Neuronal stem cell (in vitro differentiated cells): ENCODE data around the gene DNAH1.
"Not testable (repeated sequence)": the region's sequence is repeated elsewhere in the genome, so short reads cannot be mapped to it uniquely, and the experiment has no call there.

Source experiments
- DNase-seq: peaks from one replicate; pipeline ENCODE4 v3.0.0-alpha.2; 2013; ENCODE audit warnings: low spot score
- H2AFZ ChIP-seq: one replicate; pipeline ENCODE4 v1.6.1; 2013; ENCODE audit warnings: mild to moderate bottlenecking, low read length, inconsistent platforms
- H2AK5ac ChIP-seq: 2 replicates; pipeline ENCODE4 v1.6.1; 2013; ENCODE audit warnings: low read depth, mild to moderate bottlenecking, inconsistent platforms, low read length, moderate library complexity, mixed read lengths
- H2BK120ac ChIP-seq: 2 replicates; pipeline ENCODE4 v1.6.1; 2013; ENCODE audit warnings: low read depth, mild to moderate bottlenecking, inconsistent platforms, low read length, moderate library complexity, mixed read lengths
- H2BK12ac ChIP-seq: one replicate; pipeline ENCODE4 v1.6.1; 2013; ENCODE audit warnings: low read length, inconsistent platforms
- H2BK15ac ChIP-seq: 2 replicates; pipeline ENCODE4 v1.6.1; 2013; ENCODE audit warnings: mild to moderate bottlenecking, low read length, inconsistent platforms, mixed read lengths
- H2BK5ac ChIP-seq: one replicate; pipeline ENCODE4 v1.6.1; 2013; ENCODE audit warnings: inconsistent platforms, mild to moderate bottlenecking, low read length, moderate library complexity
- H3K14ac ChIP-seq: one replicate; pipeline ENCODE4 v1.6.1; 2013; ENCODE audit warnings: low read length, inconsistent platforms
- H3K18ac ChIP-seq: 2 replicates; pipeline ENCODE4 v1.6.1; 2013; ENCODE audit warnings: low read length, inconsistent platforms
- H3K23ac ChIP-seq: 2 replicates; pipeline ENCODE4 v1.6.1; 2013; ENCODE audit warnings: low read depth, mild to moderate bottlenecking, mixed read lengths, low read length, inconsistent platforms; ENCODE audit not compliant: poor library complexity
- H3K27ac ChIP-seq: replicated peaks from 3 replicates; pipeline ENCODE4 v1.5.1; 2013; ENCODE audit warnings: low read length, inconsistent platforms
- H3K27me3 ChIP-seq, 3 experiments: 2 replicates each; pipeline ENCODE4 v1.6.1; 2013; ENCODE audit warnings: low read length in 3 of 3, mild to moderate bottlenecking in 2 of 3, inconsistent platforms in 1 of 3, low read depth in 1 of 3, mixed read lengths in 1 of 3, moderate library complexity in 1 of 3; ENCODE audit not compliant: control insufficient read depth in 3 of 3, insufficient read depth in 3 of 3
- H3K36me3 ChIP-seq, 2 donors: replicated peaks in 1 of 2; 2 replicates each; pipeline ENCODE4 v1.6.1; 2013; ENCODE audit warnings: low read length in 2 of 2; ENCODE audit not compliant: control insufficient read depth in 2 of 2, insufficient read depth in 2 of 2
- H3K4ac ChIP-seq: 2 replicates; pipeline ENCODE4 v1.6.1; 2013; ENCODE audit warnings: inconsistent platforms, mild to moderate bottlenecking, low read length, moderate library complexity
- H3K4me1 ChIP-seq, 2 donors: 1 replicate in 1 of 2; 2 replicates in 1 of 2; pipeline ENCODE4 v1.6.1; 2013; ENCODE audit warnings: low read length in 2 of 2, low read depth in 1 of 2; ENCODE audit not compliant: control insufficient read depth in 2 of 2, insufficient read depth in 1 of 2
- H3K4me2 ChIP-seq: one replicate; pipeline ENCODE4 v1.6.1; 2013; ENCODE audit warnings: mild to moderate bottlenecking, low read length, inconsistent platforms; ENCODE audit not compliant: insufficient read depth, poor library complexity, severe bottlenecking
- H3K4me3 ChIP-seq, 2 donors: 2 replicates each; pipeline ENCODE4 v1.5.1; 2013; ENCODE audit warnings: low read length in 2 of 2, mild to moderate bottlenecking in 2 of 2, inconsistent platforms in 1 of 2, moderate library complexity in 1 of 2
- H3K79me1 ChIP-seq: one replicate; pipeline ENCODE4 v1.6.1; 2013; ENCODE audit warnings: low read depth, mild to moderate bottlenecking, inconsistent platforms, low read length, moderate library complexity
- H3K9ac ChIP-seq: one replicate; pipeline ENCODE4 v1.6.1; 2013; ENCODE audit warnings: mild to moderate bottlenecking, low read depth, low read length, inconsistent platforms; ENCODE audit not compliant: poor library complexity
- H3K9me3 ChIP-seq, 2 donors: replicated peaks in 1 of 2; 2 replicates each; pipeline versions ENCODE3 to v1.6.1; 2013; ENCODE audit warnings: low read length in 2 of 2, mild to moderate bottlenecking in 2 of 2, inconsistent platforms in 1 of 2, low read depth in 1 of 2, mixed read lengths in 1 of 2, moderate library complexity in 1 of 2; ENCODE audit not compliant: control insufficient read depth in 2 of 2, insufficient read depth in 1 of 2
- H4K8ac ChIP-seq: one replicate; pipeline ENCODE4 v1.6.1; 2013; ENCODE audit warnings: low read depth, mild to moderate bottlenecking, inconsistent platforms, low read length, moderate library complexity
- H4K91ac ChIP-seq: one replicate; pipeline ENCODE4 v1.6.1; 2013; ENCODE audit warnings: low read length, low read depth, mild to moderate bottlenecking, inconsistent platforms; ENCODE audit not compliant: poor library complexity
- WGBS, 2 donors: extraction: QIAGEN DNeasy Blood & Tissue Kit; methylation state at CpG; one replicate each; pipeline ENCODE4 v1.1.7; 2013; ENCODE audit warnings: missing lambda C conversion rate in 2 of 2, mixed read lengths in 1 of 2; ENCODE audit not compliant: insufficient read length in 2 of 2, insufficient replicate concordance in 1 of 2; ENCODE audit errors: extremely low coverage in 2 of 2; 5-methylcytosine and 5-hydroxymethylcytosine counted together

DNAH1 gene

DNA sequence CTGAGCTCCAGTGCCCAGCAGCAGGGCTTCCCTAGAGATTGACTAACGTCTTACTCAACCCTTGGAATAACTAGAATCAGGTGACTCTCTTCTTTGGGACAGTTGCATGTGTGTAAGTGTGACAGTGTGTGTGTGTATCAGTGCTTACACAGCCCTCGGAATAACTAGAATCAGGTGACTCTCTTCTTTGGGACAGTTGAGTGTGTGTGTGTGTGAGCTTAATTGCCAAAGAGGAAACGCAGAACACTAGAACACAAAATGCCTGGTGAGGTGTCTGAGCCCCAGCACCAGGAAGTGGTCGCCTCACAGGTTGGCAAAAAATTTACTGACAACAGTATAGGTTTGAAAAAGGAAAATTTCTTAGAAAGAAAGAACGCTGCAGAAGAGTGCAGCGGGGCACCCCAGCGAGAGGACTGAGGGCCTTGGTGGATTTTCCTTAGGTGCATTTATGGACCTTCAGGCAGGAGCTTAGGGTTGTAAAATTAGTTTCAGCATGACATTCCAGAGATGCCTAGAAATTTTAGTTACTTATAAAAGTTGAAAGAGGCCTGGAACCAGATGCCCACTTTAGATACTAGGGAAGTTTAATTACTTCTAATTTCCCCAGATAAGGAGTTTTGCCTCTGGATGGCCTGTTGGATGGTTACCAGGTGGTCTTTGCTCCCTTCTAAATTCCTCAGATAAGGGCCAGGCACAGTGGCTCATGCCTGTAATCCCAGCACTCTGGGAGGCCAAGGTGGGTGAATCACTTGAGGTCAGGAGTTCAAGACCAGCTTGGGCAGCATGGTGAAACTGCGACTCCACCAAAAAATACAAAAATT lies 33.9 kb upstream of the DNAH1 start:
- H3K79me1 ChIP-seq, result peaks cover 5% of the 10 kb centered on the region

DNA sequence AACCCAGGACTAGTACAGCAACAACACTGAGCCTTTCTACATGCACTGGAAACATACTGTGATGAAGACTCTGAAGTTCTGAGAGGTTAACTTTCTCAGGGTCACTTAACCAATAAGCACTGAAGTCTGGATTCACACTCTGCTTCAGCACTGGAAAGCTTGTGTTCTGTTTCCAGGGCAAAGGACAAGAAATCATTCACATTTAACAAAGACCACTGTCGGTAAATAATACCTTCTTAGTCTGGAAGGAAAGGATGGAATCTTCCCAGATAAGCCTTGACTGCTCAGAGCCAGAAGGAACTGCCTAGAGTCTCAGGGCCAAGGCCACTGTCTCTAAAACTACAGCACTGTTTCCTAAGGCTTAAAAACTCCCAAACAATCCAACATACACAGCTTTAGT lies 32.8 kb upstream of the DNAH1 start:
- Histone ChIP-seq H4K91ac (no peak overlapping the region), H3K4ac (no peak overlapping the region), H3K4me1 (peaks cover 6 to 26% of the 10 kb centered on the region in 2 donors), H3K23ac (no peak overlapping the region), H3K9ac (no peak overlapping the region), H3K27me3 (no peaks in the 10 kb centered on the region), H3K4me2 (no peak overlapping the region), H2AFZ (no peak overlapping the region), H3K14ac (no peak overlapping the region), H3K27ac (no peak overlapping the region), H2BK15ac (no peak overlapping the region), H4K8ac (no peak overlapping the region), H2BK12ac (no peak overlapping the region), H3K9me3 (no peaks in the 10 kb centered on the region), H2BK5ac (no peak overlapping the region), H3K36me3 (peaks cover 0 to 10% of the 10 kb centered on the region in 2 donors), H3K4me3 (no peak overlapping the region), H2BK120ac (no peak overlapping the region), H2AK5ac (no peak overlapping the region), H3K18ac (no peak overlapping the region), H3K79me1 (no peaks in the 10 kb centered on the region)
- no peak for DNase-seq
- no CpG with 5 or more reads among the region's 1 CpG for WGBS, 2 donors

More for the DNA sequence above, 33.9 kb upstream of the DNAH1 start:
- Histone ChIP-seq H3K9me3 (no peaks in the 10 kb centered on the region), H2BK5ac (no peak overlapping the region), H3K23ac (no peak overlapping the region), H4K8ac (no peak overlapping the region), H3K36me3 (peaks cover 0 to 13% of the 10 kb centered on the region in 2 donors), H3K27ac (no peak overlapping the region), H3K4me3 (no peak overlapping the region), H3K14ac (no peak overlapping the region), H3K4me1 (peaks cover 8 to 29% of the 10 kb centered on the region in 2 donors), H3K9ac (no peak overlapping the region), H3K27me3 (no peaks in the 10 kb centered on the region), H2AFZ (no peak overlapping the region), H3K4ac (no peak overlapping the region), H3K18ac (no peak overlapping the region), H2BK12ac (no peak overlapping the region), H2BK15ac (no peak overlapping the region), H3K4me2 (no peak overlapping the region), H2BK120ac (no peak overlapping the region), H4K91ac (no peak overlapping the region), H2AK5ac (no peak overlapping the region)
- no CpG with 5 or more reads among the region's 8 CpGs for WGBS, 2 donors
- DNase-seq, result no peak

DNA sequence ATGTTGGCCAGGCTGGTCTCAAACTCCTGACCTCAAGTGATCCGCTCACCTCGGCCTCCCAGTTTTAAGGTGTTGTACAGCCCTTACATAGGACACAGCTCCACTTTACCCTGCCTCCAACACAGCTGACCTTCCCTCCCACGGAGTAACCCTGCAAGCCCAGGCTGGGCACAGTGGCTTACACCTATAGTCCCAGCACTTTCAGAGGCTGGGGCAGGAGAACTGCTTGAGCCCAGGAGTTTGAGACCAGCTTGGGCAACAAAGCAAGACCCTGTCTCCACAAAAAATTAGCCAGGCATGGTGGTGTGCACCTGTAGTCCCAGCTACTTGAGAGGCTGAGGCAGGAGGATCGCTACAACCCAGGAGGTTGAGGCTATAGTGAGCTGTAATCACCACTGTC lies 32.1 kb upstream of the DNAH1 start:
- not testable (repeated sequence) for H4K91ac ChIP-seq, H3K9ac ChIP-seq, H3K23ac ChIP-seq, H3K79me1 ChIP-seq, H3K27me3 ChIP-seq, H2BK12ac ChIP-seq, H3K4me2 ChIP-seq, H3K4ac ChIP-seq, H3K4me3 ChIP-seq, H2AFZ ChIP-seq, H3K14ac ChIP-seq, H2BK5ac ChIP-seq, H3K9me3 ChIP-seq, H3K27ac ChIP-seq, H4K8ac ChIP-seq, H2BK120ac ChIP-seq, H2BK15ac ChIP-seq, H2AK5ac ChIP-seq, H3K18ac ChIP-seq, DNase-seq
- WGBS, 2 donors, result no CpG with 5 or more reads among the region's 4 CpGs
- H3K4me1 ChIP-seq, result peaks cover 6 to 28% of the 10 kb centered on the region in 2 donors
- H3K36me3 ChIP-seq, result peaks cover 0 to 10% of the 10 kb centered on the region in 2 donors

DNA sequence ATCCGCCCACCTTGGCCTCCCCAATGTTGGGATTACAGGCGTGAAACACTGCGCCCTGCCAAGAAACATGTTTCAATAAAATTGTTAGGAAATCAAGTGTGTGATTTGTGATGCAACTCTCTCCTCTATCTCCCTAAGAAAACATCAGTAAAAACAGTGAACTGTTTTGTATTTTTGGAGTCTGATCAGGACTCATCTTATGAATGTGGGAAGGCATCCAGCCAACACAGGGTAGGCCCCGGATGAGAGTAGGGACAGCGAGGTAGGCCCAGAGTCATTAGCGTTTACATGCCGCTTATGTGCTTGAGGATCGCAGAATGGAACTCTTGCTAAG lies 29.4 kb upstream of the DNAH1 start:
- H3K4me1 ChIP-seq, result peaks cover 5 to 13% of the 10 kb centered on the region in 2 donors
- WGBS, 2 donors, result no CpG with 5 or more reads among the region's 8 CpGs

More for the DNA sequence above, 29.4 kb upstream of the DNAH1 start:
- H3K36me3 ChIP-seq, result peaks cover 5 to 19% of the 10 kb centered on the region in 2 donors
- peak overlapping the region; percentile 72 for H4K8ac ChIP-seq
- H3K9ac ChIP-seq, result peak overlapping the region; percentile 75
- H3K14ac ChIP-seq, result no peak overlapping the region
- no peak for DNase-seq
- no peak overlapping the region for H4K91ac ChIP-seq
- peak overlapping the region; percentile 26 for H3K23ac ChIP-seq
- no peak overlapping the region for H2BK15ac ChIP-seq
- H3K9me3 ChIP-seq, result no peaks in the 10 kb centered on the region
- H3K27ac ChIP-seq, result no peak overlapping the region
- H3K4me3 ChIP-seq, result peak overlapping the region; percentile 91 to 97
- H2BK120ac ChIP-seq, result peak overlapping the region; percentile 51
- H2AK5ac ChIP-seq, result peak overlapping the region; percentile 70
- peak overlapping the region; percentile 79 for H3K4me2 ChIP-seq
- H2BK5ac ChIP-seq, result peak overlapping the region; percentile 93
- peak overlapping the region; percentile 42 for H3K18ac ChIP-seq
- H3K27me3 ChIP-seq, result no peaks in the 10 kb centered on the region
- H2AFZ ChIP-seq, result no peak overlapping the region
- H3K79me1 ChIP-seq, result no peaks in the 10 kb centered on the region
- H2BK12ac ChIP-seq, result peak overlapping the region; percentile 34
- H3K4ac ChIP-seq, result peak overlapping the region; percentile 17
